Endothelial cell of umbilical vein (primary cell): Measurements from ENCODE around the gene NEDD4L.

Source experiments
- CTCF ChIP-seq, 2 donors: IDR thresholded peaks; 1 replicate in 1 of 2; 2 replicates in 1 of 2; pipeline ENCODE4 v1.5.1; 2011; ENCODE audit warnings: low read length in 2 of 2, mild to moderate bottlenecking in 2 of 2, moderate library complexity in 2 of 2, control low read depth in 1 of 2, inconsistent platforms in 1 of 2, low read depth in 1 of 2; ENCODE audit not compliant: insufficient read depth in 1 of 2; ENCODE audit errors: extremely low read depth in 1 of 2
- EZH2 ChIP-seq: IDR thresholded peaks from 2 replicates; pipeline ENCODE4 v1.6.1; 2012; ENCODE audit warnings: borderline replicate concordance, low read depth, mild to moderate bottlenecking, moderate library complexity, low read length, inconsistent platforms; ENCODE audit not compliant: severe bottlenecking
- FOS ChIP-seq: IDR thresholded peaks from 2 replicates; pipeline ENCODE4 v1.6.1; 2011; ENCODE audit warnings: mild to moderate bottlenecking, low read length, moderate library complexity, borderline replicate concordance; ENCODE audit not compliant: insufficient read depth
- GATA2 ChIP-seq: IDR thresholded peaks from 2 replicates; pipeline ENCODE4 v1.7.0; 2011; ENCODE audit warnings: low read depth, mild to moderate bottlenecking, moderate library complexity, mixed read lengths, low read length; ENCODE audit not compliant: insufficient read length, insufficient read depth
- JUN ChIP-seq: IDR thresholded peaks from 2 replicates; pipeline ENCODE4 v1.6.1; 2011; ENCODE audit warnings: borderline replicate concordance, low read depth; ENCODE audit not compliant: insufficient read length, insufficient read depth
- MAX ChIP-seq: IDR thresholded peaks from 2 replicates; pipeline ENCODE4 v1.6.1; 2011; ENCODE audit not compliant: insufficient read depth, insufficient read length
- MYC ChIP-seq: IDR thresholded peaks from one replicate; pipeline ENCODE4 v1.6.1; 2011; ENCODE audit warnings: mild to moderate bottlenecking, low read depth, low read length
- POLR2A ChIP-seq: IDR thresholded peaks from 2 replicates; pipeline ENCODE4 v1.6.1; 2012; ENCODE audit warnings: low read depth, mild to moderate bottlenecking, control low read depth, low read length
- POLR2AphosphoS5 ChIP-seq: IDR thresholded peaks from 2 replicates; pipeline ENCODE4 v1.6.1; 2012; ENCODE audit warnings: low read depth, mild to moderate bottlenecking, control low read depth, low read length, moderate library complexity; ENCODE audit not compliant: insufficient read depth

- TF ChIP-seq CTCF (IDR thresholded peaks at IDR 0.05; ENCODE audit: extremely low read depth in 1 of 2, insufficient read depth in 1 of 2, low read depth in 1 of 2, low read length in 2 of 2) (no peak), MYC (no peak), EZH2 (no peak), POLR2A (no peak), MAX (no peak), FOS (no peak), POLR2AphosphoS5 (no peak), GATA2 (no peak), JUN (no peak)
Measured at GRCh38 chr18:58242435-58242834, 198.4 kb downstream of the NEDD4L start.
